GM19467 (cell line): ENCODE measurements around the gene DDA1.
"Not testable (repeated sequence)": the region's sequence is repeated elsewhere in the genome, so short reads cannot be mapped to it uniquely, and the experiment has no call there.

Experiments used
- ATAC-seq: cut with Tn5 transposase; IDR thresholded peaks from one replicate; pipeline ENCODE4 v1.9.1; 2021; ENCODE audit warnings: mild to moderate bottlenecking, moderate library complexity; ENCODE audit not compliant: unreplicated experiment

Gene DDA1

GRCh38 chr19:17309198-17309964 is at the start of gene DDA1:
Gene DDA1 (plus strand): TSS chr19:17309563. CDS start chr19:17309655, 92 bp downstream.
- ATAC-seq, result peak; percentile 41

- ATAC-seq, result no peak
Observed at GRCh38 chr19:17259934-17260333, 49.4 kb upstream of the DDA1 start.

- ATAC-seq, result peak; percentile 79
Observed at GRCh38 chr19:17260842-17261325, 48.5 kb upstream of the DDA1 start.

DNA sequence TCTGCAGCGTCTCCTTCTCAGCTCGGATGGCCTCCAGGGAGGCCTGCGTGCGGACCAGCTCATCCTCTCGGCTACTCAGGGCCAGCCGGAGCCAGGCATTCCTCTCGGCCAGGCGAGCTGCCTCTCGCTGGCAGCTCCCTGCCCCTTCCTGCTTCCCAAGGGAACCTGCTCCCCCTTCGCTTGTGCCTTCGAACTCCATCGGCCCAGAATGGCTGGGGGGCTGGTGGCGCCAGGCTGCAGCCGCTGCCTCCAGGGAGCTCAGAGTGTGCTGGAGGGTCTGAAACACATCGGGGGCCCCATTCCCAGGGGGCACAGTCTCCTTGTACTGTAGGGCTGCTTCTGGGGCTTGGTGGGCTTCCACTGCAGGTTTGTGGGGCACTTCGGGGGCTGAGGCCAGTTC is 46.8 kb upstream of the DDA1 start:
- no peak for ATAC-seq

DNA sequence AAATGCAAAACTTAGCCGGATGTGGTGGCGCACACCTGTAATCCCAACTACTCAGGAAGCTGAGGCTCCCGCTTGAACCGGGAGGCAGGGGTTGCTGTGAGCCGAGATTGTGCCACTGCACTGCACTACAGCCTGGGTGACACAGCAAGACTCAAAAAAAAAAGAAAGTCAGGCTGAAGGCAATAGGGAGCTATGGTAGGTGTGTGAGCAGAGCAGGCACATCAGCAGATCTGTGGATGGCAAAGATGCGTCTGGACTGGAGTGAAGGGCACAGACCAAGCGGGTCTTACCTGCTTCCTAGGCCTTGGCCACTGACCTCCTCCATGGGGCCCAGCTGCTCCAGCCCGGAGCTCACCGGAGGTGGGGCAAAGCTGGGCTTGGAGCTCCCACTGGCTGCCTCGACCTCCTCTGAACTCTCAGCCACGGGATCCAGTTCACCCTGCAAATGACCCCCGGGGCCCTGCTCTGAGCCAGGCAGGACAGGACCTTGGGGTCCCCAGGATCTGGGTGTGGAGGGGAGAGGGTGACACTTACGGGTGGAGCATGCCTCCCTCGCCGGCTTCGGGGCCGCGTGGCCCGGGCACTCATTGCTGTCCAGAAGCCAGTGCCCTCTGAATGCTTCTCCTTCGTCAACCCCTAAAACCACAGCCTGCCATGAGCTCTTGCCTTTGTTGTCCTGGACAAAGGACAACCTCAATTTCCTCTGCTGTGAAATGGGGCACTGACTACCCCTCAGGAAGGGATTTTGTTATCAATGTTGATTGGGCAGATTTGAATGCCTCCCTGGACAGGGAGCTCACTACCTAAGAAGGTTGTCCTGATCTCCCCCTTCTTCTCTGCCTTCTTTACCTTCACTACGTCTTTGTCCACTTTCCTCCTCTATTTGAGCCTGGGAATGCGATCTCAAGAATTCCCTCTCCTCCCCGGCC is 45.4 kb upstream of the DDA1 start:
- ATAC-seq, result no peak

DNA sequence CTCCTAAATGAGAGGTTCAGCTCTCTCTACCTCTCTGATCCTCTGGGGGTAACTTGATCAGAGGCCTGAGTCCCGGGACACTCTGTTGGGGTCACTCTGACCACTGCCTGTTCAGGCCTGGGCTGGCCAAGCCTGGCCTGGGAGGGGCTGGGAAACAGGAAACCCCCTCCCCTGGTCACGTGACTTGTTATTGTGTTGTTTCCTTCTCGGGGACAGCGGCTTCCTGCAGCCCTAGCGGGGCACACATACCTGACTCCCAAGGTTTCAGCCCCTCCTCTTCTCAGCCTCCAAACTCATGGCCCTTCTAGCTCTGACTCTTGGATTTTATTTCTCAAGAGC is 44.8 kb upstream of the DDA1 start, which contains the start of gene USHBP1:
TSS of gene USHBP1 (minus strand) at position 105 of the 339 bp plus-strand sequence. CDS start 446 bp downstream, outside the sequence.
- ATAC-seq, result no peak

GRCh38 chr19:17266026-17266425 is 43.3 kb upstream of the DDA1 start:
- ATAC-seq, result no peak

GRCh38 chr19:17266589-17266974 is 42.8 kb upstream of the DDA1 start:
- no peak for ATAC-seq

DNA sequence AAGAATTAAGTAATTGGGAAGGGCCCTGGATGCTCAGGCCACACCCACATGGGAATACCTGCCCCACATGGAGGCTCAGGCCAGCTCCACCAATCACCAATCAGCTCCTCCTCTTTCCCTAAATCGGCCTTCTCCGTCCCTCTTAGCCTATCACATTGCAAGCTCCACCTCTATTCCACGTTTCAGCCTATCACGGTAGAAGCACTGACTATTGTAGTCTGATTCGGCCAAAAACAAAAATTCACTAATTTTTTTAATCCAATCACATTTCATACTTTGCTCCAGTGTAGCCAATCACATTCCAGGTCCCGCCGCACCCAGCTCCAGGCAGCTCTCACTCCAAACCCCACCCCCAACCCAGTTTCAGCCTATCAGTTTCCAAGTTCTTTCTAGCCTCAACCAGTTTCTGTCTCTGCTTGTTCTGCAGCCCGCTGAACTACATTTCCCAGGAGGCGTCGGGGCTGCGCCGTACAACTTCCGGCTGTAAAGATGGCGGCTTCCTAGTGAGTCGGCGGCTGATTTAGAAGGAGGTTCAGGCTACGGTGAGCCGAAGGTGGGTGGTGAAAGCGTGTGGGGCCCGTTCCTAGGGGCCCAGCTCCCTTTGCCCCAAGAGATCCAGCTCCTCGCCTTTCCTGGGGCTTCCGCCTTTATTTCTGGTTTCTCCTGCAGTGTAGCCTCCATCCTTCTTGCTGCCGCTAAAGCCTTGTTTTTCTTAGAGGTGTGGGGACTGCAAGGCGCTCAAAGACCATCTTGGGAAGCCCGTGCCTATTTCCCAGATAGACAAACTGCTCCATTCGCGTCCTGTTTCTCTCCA is 42.2 kb upstream of the DDA1 start, which contains the start of gene BABAM1:
TSS of gene BABAM1 (plus strand) at position 469 of the 814 bp plus-strand sequence. CDS start 1,364 bp downstream, outside the sequence.
- ATAC-seq, result peak; percentile 86

DNA sequence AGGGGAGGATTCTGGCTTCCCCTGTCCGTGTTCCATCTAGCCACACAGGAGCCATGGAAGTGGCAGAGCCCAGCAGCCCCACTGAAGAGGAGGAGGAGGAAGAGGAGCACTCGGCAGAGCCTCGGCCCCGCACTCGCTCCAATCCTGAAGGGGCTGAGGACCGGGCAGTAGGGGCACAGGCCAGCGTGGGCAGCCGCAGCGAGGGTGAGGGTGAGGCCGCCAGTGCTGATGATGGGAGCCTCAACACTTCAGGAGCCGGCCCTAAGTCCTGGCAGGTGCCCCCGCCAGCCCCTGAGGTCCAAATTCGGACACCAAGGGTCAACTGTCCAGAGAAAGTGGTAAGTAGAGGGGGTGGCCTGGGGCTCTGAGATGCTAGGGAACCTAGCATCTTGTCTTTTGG is 40.6 kb upstream of the DDA1 start:
- no peak for ATAC-seq

- not testable (repeated sequence) for ATAC-seq
Observed at GRCh38 chr19:17274892-17275291, 34.5 kb upstream of the DDA1 start.

DNA sequence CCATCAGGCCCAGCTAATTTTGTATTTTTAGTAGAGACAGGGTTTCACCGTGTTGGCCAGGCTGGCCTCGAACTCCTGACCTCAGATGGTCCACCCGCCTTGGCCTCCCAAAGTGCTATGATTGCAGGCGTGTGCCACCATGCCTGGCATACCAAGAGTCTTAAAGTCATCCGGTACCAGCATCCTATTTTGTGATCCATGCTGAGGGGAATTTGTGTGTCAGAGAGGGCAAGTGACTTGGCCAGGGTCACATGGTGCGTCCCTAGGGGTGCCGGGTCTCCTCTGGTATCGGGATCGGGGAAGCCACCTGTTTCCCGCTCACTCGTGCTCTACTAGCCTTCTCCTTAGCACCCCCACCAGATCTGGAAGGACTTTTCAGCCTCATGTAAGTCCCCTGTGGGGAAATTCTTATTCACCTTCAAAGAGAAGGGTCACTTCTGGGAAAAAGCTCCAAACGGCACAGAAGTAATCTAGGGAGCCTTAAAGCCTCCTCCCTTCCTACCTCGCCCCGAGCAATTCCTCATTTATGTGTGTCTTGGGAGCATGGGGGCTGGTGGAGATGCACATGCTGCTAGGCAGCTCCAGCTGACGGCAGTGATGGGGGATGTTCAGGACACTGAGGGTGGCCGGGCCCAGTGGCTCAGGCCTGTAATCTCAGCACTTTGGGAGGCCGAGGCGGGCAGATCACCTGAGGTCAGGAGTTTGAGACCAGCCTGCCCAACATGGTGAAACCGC is 33.8 kb upstream of the DDA1 start:
- ATAC-seq, result no peak

- no peak for ATAC-seq
Observed at GRCh38 chr19:17279436-17279835, 29.9 kb upstream of the DDA1 start.

DNA sequence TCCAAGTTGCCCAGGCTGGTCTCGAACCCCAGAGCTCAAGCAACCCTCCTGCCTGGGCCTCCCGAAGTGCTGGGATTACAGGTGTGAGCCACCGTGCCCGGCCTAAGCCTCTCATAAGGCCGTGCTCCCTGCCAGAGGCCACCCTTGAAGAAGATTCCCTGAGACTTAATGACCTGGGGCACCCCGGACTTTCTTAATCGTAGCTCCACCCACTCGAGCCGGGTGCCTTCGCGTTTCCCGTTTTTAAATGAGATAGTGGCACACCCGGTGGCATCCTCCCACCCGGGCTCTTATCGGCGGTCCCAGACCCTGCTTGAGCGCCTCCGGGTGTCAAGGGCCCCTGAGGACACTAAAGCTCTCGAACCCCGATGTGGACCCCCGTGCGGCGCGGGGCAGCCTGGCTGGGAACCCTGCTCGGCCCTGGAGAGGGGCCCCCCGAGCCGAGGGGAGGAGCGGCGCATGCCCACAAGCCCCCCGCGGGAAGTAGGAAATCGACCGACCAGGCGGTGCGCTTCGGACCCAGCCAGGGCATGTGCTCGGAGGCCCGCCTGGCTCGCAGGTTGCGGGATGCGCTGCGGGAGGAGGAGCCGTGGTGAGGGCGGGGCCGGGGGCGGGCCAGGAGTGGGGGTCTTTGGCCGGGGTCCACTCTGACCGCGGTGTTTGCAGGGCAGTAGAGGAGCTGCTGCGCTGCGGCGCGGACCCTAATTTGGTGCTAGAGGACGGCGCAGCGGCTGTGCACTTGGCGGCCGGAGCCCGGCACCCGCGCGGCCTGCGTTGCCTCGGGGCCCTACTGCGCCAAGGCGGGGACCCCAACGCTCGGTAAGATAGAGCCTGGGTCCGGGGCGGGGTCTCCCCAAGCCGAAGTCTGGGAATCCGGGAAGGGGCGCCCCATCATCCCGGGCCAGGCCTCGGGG is 27.7 kb upstream of the DDA1 start, which contains the start of gene ANKLE1:
TSS of gene ANKLE1 (plus strand) at position 511 of the 914 bp plus-strand sequence. CDS start at position 531, 20 bp downstream.
- ATAC-seq, result no peak

- ATAC-seq, result no peak
Observed at GRCh38 chr19:17282488-17283125, 26.8 kb upstream of the DDA1 start.

DNA sequence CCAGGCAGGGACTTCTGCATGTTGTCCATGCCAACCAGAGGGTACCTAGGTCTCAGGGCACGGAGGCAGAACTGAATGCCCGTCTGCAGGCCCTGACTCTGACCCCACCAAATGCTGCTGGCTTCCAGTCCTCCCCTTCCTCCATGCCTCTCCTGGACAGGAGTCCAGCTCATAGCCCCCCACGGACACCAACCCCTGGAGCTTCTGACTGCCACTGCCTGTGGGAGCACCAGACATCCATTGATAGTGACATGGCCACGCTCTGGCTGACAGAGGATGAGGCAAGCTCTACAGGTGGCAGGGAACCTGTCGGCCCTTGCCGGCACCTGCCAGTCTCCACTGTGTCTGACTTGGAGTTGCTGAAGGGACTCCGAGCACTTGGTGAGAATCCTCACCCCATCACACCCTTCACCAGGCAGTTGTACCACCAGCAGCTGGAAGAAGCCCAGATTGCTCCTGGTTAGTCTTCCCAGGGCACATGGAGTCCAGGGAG is 25.8 kb upstream of the DDA1 start:
- ATAC-seq, result no peak

DNA sequence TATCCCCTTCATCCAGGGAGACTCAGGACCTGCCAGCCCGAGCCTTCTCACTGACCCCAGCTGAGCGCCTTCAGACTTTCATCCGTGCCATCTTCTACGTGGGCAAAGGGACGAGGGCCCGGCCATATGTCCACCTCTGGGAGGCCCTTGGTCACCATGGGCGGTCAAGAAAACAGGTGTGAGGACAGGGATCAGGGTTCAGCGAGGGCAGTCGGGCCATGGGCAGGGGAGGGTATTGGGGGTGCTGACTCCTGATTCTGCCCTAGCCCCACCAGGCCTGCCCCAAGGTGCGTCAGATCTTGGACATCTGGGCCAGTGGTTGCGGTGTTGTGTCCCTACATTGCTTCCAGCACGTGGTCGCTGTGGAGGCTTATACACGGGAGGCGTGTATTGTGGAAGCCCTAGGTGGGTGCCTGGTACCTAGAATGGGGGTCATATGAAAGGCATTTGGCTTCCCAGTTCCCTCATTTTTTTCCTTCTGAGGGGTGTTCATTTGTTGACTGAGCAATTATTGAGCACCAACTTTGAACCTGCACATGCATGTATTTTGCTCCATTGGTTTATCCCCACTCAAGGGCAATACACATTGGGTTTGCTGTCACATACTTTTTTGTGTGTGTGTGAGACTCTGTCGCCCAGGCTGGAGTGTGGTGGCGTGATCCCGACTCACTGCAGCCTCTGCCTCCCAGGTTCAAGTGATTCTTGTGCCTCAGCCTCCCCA is 23.8 kb upstream of the DDA1 start:
- no peak for ATAC-seq

DNA sequence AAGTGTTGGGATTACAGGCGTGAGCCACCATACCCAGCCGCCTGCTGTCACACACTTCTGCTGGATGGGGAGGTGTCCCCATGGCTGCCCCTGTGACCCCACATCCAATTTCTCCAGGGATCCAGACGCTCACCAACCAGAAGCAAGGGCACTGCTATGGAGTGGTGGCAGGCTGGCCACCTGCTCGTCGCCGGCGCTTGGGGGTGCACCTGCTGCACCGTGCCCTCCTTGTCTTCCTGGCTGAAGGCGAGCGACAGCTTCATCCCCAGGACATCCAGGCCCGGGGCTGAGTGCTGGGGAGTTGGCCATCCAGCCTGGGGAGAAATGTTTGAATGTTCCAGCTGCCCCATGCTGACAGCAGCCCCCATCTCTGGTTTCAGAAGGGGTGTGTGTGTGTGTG is 23.1 kb upstream of the DDA1 start:
- no peak for ATAC-seq
